HG03565 (cell line): Measurements from ENCODE around the gene AK9.

Experiments used
- ATAC-seq: cut with Tn5 transposase; IDR thresholded peaks from one replicate; pipeline ENCODE4 v1.9.1; 2021; ENCODE audit warnings: mild to moderate bottlenecking, moderate library complexity; ENCODE audit not compliant: unreplicated experiment

AK9 gene

GRCh38 chr6:109485266-109485935 lies 205.6 kb downstream of the AK9 start:
- ATAC-seq: no peak

- ATAC-seq: no peak
Measured at GRCh38 chr6:109484122-109484521, 206.9 kb downstream of the AK9 start.

GRCh38 chr6:109483735-109484057 lies 207.3 kb downstream of the AK9 start:
- ATAC-seq: no peak

DNA sequence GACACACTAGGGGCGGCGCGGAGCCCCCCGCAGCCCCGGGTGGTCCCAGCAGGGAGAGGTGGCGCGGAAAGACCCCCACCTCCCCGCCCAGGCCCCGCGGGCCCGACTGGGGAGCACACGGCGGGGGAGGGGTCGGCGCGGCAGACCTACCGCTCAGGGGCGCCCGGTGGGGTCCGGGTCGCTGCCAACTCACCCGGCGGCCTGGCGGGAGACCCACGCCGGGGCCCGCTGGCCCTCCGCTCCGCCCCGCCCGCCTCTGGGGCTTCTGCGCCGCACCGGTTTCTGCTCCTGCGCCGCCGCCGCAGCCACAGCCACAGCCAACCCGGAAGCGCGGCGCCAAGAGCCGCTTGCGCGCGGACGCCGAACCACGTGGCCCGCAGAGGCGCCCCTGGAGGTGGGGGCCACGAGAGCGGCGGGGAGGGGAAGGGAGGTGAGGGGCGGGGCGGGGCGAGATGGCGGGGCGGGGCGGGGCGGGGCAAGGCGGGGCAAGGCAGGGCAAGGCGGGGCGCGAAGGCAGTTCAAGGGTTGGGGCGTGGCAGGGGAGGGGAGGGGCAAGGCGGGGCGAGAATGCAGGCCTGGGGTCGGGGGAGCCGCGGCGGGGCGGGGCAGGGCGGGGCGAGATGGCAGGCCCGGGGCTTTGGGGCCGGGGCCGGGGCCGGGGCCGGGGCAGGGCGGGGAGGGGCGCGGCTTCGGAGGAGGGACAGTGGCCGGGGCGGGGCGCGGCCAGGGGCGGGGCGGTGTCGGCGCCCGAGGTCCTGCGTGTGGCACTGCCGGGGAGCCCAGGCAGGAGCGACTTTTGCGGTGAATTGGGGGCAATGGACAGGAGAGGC lies 207.9 kb downstream of the AK9 start, which contains the start of gene ZBTB24:
ZBTB24 (minus strand) TSS at position 315 of the 830 bp plus-strand sequence. CDS start 1,193 bp downstream, outside the sequence.
- peak; percentile 86 for ATAC-seq

- no peak for ATAC-seq
Measured at GRCh38 chr6:109480993-109481480, 210.0 kb downstream of the AK9 start.

GRCh38 chr6:109478841-109479624 lies 212.0 kb downstream of the AK9 start:
- no peak for ATAC-seq

GRCh38 chr6:109478222-109478805 lies 212.7 kb downstream of the AK9 start:
- ATAC-seq: no peak

- no peak for ATAC-seq
Measured at GRCh38 chr6:109477725-109478124, 213.3 kb downstream of the AK9 start.

DNA sequence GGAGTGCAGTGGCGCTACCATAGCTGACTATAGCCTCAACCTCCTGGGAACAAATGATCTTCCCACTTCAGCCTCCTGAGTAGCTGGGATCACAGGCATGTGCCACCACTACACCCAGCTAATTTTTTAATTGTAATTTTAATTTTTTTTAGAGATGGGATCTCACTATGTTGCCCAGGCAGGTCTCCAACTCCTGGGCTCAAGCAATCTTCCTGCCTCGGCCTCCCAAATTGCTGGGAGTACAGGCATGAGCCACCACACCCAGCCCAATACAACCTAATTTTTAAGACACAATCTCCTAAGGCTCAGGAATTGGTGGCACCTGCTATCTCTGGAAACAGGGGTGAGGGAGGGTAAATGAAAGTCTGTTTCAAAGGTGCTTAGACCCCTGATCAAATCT lies 213.8 kb downstream of the AK9 start:
- no peak for ATAC-seq

DNA sequence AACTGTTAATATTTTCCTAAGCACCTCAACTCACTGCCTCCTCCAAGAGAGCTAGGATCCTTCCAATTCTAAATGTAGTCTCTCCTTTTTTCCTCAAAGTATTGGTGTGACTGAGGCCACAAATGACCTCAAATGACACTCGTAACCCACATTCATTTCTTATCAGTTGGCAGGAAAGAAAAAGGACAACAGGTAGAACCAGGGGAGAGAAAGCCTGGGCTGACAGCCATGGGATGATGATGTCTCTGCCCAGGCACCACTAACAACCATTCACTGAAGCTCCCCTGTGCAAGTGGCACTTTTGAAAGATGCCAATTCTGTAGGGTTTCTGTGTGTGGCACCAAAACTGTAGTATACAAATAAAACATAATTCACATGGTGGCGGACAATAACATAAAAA lies 215.4 kb downstream of the AK9 start:
- ATAC-seq: no peak

DNA sequence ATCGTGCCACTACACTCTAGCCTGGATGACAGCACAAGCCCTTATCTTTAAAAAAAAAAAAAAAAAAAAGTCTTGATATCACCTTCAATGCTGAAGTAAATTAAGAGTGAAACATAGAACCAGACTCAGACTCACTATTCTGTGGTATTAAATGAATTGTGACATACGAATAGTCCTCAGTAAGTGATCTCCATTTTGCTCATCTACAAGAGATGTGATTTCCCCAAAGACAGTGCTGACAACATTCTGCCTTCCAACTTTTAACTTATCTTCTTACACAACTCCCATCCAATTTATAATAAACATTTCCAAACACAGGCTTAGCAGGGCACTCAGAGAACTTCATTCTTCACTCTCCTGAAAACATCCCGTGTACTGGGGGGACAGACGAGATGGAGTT lies 216.0 kb downstream of the AK9 start:
- ATAC-seq: no peak

- ATAC-seq: no peak
Measured at GRCh38 chr6:109473120-109473519, 217.9 kb downstream of the AK9 start.

DNA sequence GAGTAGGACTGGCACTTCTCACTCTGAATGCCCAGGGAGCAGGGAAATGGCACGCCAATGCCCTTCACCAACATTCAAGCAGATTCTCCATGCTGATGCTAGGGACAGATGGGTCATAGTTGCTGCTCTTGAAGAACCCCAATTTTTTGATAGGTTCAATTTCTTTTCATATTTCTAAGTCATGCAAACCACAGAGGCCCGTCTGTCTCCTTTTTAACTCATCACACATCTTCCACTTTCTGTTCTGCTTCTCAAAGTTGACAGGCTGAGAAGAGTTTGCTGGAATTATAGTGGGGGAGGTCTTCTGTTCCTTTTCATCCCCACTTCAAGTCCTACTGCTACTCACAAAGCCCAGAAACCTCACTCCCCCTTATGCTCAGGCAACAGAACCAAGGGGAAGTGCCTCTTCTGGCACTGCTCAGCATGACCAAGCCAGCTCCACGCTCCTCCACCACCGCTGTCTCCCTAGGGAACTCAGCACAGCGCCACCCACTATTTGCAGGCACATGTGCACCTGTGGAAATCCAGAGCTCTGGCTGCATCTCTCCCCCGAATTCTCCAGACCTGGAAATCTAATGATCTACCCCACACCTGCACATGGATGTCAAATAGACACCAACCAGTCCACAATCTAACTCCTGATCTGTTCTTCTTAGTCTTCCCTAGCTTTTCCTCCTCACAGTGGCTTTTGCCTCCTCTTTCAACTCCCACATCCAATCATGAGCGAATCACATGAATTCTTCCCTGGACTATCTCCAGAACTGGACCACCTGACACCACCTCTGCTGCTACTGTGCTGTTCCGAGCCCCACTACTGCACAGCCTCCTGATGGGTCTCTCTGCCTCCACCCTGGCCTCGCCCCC lies 218.6 kb downstream of the AK9 start:
- ATAC-seq: peak; percentile 38

- no peak for ATAC-seq
Measured at GRCh38 chr6:109471105-109471810, 219.7 kb downstream of the AK9 start.

- ATAC-seq: no peak
Measured at GRCh38 chr6:109469591-109470189, 221.3 kb downstream of the AK9 start.

GRCh38 chr6:109467696-109468095 lies 223.3 kb downstream of the AK9 start:
- ATAC-seq: no peak

DNA sequence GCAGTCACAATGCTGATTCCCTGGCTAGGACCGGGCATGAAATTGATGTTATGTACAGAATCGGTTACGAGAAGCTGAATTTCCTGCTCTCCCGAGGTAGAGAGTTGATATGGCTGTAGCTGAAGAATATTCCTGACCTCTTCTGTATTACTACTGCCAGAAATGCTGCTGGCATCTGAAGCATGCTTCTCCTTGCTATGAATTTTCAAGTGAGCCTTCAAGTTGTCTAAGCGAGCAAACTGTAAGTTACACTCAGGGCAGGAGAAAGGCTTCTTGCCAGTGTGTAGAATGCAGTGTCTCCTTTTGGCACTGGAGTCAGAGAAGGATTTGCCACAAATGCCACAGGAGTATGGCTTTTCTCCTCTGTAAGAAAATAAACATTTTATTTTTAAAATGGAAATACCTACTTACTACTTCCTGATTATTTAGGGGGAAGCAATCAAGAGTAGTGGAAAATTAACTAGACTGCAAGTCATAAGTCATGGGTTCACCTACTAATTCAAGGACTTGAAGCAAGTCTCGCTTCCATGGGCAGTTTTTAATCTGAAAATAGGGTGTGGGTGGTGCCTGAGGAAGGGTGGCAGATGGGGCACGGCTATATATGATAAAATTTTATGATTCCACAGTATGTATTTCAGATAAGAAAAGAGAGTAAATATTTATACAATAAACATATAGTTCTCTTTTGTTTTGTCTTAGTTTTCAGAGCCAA lies 224.6 kb downstream of the AK9 start:
- no peak for ATAC-seq

GRCh38 chr6:109465772-109466171 lies 225.2 kb downstream of the AK9 start:
- no peak for ATAC-seq
